ENCODE measurements around the gene NAALADL2.

- TF ChIP-seq, protein P1, sequence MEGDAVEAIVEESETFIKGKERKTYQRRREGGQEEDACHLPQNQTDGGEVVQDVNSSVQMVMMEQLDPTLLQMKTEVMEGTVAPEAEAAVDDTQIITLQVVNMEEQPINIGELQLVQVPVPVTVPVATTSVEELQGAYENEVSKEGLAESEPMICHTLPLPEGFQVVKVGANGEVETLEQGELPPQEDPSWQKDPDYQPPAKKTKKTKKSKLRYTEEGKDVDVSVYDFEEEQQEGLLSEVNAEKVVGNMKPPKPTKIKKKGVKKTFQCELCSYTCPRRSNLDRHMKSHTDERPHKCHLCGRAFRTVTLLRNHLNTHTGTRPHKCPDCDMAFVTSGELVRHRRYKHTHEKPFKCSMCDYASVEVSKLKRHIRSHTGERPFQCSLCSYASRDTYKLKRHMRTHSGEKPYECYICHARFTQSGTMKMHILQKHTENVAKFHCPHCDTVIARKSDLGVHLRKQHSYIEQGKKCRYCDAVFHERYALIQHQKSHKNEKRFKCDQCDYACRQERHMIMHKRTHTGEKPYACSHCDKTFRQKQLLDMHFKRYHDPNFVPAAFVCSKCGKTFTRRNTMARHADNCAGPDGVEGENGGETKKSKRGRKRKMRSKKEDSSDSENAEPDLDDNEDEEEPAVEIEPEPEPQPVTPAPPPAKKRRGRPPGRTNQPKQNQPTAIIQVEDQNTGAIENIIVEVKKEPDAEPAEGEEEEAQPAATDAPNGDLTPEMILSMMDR (IDR thresholded peaks at IDR 0.05; ENCODE audit: extremely low read depth in 1 of 2, insufficient read depth in 1 of 2, low read depth in 1 of 2, low read length in 2 of 2), result no peak
- TF ChIP-seq POLR2A (IDR thresholded peaks at IDR 0.05; ENCODE audit: low read depth, low read length) (no peak), POLR2AphosphoS5 (IDR thresholded peaks at IDR 0.05; ENCODE audit: insufficient read depth, low read depth, low read length) (no peak), GATA2 (IDR thresholded peaks at IDR 0.05; ENCODE audit: insufficient read depth, insufficient read length, low read depth, low read length) (no peak), FOS (IDR thresholded peaks at IDR 0.05; ENCODE audit: borderline replicate concordance, insufficient read depth, low read length) (no peak), EZH2 (IDR thresholded peaks at IDR 0.05; ENCODE audit: borderline replicate concordance, low read depth, low read length, severe bottlenecking) (no peak)
Observed at GRCh38 chr3:174957081-174957480, 97.9 kb downstream of the NAALADL2 start.

Data from endothelial cell of umbilical vein (primary cell).